DMS 273 (cell line): ENCODE results near the gene PLIN4.
A peak's percentile ranks its signal among the peaks of the same experiment; 100 is the strongest.
"Not testable (repeated sequence)": the region's sequence is repeated elsewhere in the genome, so short reads cannot be mapped to it uniquely, and the experiment has no call there.

Experiments
- DNase-seq: peaks from one replicate; lab custom pipeline; 2025; ENCODE audit not compliant: unreplicated experiment; lab: John Stamatoyannopoulos, UW

Gene PLIN4

DNA sequence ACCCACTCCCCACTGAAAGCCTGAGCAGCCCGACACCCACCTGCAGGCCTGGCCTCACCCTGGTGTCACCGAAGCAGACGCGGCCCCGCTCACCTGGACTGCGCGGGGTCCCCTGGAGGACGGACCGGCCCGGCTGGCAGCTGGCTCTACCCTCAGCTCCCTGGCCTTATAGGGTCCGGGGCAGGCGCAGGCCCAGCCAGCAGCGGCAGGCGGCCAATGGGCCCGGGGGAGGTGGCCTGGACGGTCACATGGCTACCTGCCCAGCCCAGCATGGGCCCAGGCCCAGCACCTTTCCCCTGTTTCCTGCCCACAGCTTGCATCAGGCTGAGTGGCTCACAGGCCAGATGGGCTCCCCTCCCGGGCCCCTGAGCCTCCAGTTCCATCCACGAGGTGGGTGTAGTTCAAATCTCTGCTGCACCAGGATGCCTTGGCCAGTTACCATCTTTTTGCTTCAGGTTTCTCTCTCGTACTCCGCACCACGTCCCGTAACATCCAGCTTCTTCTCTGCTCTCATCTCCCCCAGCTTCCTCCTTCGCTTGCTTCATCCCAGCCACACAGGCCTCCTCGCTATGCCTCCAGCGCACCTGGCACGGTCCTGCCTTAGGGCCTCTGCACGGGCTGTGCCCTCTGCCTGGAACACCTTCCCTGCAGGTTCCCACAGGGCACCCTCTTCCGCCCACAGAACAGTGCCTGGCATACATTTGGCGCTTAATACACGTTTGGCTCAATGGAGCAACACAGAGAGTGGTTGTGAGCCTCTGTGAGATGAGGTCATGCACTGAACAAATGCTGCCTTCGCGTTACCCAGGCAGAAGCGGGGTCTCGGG lies at the start of gene PLIN4:
Gene PLIN4, minus strand, starts transcription at position 142 of the 827 bp plus-strand sequence. CDS start 214 bp downstream, outside the sequence.
- peak; percentile 71 for DNase-seq

DNA sequence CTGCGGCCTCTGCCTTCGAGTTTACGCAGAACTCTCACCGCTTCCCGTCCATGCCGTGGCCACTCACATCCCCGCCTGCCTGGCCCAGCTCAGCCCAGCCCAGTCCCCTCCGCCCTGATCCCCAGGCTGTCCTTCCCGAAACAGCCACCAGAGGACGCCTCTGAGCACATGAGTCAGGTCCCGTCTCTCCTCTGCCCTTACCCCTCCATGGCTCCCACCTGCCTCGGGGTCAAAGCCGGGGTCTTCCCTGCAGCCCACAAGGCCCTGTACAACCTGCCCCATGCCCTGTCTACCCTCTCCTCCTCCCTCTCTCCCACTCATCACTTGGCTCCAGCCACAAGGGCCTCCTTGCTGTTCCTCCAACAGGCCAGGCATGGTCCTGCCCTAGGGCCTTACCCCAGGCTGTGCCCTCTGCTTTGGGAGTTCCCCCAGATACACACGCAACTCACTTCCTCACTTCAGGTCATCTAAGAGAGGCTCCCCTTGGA lies 49.3 kb upstream of the PLIN4 start:
- peak; percentile 77 for DNase-seq

DNA sequence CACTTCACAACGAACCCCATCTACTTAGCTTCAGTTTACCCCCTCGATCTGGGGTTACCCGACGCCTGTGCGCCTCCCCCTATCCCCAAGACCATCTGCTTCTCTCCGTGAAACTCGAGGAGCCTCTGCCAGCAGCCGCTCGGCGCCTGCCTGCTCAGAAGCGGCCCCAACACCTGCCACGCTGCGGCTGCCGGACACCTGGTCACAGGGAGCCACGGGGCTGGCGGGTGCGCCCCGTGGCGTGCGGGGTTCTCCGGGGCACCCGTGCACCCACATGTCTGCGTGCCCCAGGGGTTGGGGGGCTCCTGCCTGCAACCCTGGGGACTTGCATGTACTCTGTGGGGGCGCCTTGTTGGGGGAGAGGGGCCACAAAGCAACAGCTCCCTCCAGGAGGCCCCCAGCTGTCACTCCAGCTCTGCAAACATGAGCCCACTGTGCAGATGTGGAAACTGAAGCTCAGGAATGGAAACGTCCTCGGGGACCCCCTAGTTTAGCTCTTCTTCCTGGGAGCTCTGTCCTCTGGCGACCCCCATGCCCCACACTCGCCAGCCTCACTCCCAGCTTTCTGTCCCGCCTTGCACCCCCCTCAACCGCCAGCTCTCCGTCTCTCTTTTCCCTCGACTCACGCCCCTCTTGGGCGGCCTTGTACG lies 48.2 kb upstream of the PLIN4 start:
- DNase-seq: peak; percentile 94

- not testable (repeated sequence) for DNase-seq
Measured at GRCh38 chr19:4563562-4563961, 45.3 kb upstream of the PLIN4 start.

GRCh38 chr19:4562085-4562484 lies 43.8 kb upstream of the PLIN4 start:
- DNase-seq: not testable (repeated sequence)

DNA sequence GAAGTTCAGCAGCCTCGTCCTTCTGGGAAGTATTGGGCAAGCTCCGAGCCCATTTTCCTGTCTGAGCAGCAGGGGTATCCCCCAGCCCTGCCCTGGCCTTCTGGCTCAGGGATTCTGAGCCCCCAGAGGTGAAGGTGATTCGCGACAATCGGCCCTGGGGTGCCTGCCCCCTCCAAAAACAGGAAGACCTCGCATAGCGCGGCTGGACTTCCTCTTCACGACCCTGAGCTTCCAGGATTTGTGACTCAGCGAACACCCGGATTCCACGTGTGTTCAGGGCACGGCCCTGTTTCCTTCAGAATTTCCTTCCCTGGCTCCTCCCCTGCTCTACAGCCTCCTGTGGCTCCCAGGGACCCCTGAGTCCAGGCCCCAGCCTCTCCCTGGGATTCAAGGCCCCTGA lies 41.3 kb upstream of the PLIN4 start, which contains the start of gene SEMA6B:
Gene SEMA6B, minus strand, starts transcription at position 116 of the 400 bp plus-strand sequence. CDS start 1,227 bp downstream, outside the sequence.
- DNase-seq: no peak

DNA sequence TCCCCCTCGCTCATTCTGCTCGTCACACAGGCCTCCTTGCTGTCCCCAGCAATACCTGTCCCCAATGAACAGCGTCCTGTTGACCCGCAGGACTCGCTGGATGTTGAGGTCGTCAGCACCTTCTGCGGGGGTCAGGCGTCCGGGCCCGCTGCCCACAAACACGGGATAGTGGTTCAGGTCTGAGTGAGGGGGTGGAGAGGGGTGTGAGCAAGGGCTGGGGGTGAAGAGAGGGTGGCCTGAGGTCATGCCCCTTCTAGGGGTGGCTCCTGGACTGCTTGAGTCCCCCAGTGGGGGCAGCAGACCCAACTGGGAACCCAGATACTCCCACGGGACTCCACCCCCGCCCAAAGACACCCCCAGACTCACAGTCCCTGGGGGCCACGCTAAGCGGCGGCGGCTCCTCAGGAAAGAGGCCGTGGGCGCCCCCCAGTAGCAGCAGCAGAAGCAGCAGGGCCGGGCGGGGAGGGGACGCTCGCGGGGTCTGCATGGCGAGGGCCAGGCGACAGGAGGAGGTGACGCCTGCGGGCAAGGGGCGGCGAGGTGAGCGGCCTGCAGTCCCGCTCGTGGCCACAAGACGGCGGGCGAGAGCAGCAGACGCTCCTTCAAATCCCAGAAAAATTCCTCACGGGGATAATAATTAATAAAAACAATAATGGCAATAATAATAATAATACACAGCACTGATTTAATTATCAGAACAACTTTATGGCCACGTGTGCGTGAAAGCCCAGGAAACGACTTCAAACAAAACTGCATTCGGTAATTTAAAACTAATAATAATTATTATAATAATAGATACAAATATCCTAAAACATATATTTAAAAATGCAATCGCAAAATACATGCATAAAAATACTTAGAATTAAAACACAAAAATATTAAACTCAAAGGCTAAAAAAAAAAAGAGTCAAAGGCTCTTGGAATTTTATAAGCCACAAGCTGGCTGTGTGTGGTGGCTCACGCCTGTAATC lies 40.0 kb upstream of the PLIN4 start:
- peak; percentile 73 for DNase-seq

DNA sequence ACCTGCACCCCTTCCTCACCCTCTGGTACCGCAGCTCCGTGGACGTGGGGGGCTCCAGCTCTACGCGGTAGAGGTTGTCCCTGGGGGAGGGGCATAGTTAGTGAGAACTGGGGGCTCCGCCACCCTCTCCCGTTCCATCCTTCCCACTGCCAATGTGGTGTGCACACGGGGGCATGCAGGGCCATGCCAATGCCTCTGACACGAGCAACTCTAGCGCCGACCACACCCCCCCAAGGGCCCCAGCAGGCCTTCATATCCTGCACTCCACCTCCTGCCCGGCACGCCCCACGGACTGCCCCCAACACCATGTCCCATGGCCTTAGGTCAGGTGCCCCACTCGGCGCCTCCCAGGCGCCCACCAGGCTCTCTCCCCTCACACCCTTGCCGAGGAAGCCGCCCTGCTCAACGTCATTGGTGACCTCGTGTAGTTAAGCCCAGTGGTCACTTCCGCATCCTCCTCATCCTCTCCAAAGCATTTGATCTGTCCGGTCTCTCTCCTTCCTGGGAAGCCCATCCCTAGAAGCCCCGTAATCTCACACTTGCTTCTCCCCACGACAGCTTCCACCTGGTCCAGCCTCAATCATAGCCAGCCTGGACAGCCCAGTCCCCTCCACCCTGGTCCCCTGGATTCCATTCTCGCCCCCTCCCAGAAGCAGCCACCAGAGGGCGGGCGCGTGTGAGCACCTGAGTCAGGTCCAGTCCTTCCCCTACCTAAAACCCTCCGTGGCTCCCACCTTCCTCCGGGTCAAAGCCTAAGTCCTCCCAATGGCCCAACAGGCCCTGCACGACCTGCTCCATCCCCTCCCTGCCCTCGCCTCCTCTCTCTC lies 39.1 kb upstream of the PLIN4 start:
- peak; percentile 43 for DNase-seq

DNA sequence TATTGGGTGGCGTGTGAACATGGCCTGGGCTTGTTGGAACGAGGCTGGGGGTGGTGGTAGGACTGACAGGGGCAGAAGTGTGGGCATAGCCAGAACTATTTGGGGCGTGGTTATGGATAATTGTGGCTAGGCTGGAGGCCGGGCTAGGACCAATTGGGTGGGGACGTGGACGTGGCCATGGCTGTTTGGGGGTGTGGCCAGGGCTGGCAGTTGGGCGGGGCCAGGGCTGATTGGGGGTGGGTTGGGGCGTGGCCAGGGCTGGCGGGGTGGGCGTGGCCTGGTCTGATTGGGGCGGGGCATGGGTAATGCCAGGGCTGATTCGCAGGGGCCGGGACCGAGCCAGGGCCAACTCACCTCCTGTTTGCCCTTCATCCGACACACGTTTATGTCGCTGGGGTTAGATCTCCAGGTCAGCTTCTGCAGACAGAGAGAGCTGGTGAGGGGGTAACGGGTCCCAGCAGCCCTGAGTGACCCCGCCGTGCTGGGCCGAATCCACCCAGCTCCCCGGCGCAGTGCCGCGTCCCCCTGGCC lies 38.4 kb upstream of the PLIN4 start:
- peak; percentile 49 for DNase-seq

DNA sequence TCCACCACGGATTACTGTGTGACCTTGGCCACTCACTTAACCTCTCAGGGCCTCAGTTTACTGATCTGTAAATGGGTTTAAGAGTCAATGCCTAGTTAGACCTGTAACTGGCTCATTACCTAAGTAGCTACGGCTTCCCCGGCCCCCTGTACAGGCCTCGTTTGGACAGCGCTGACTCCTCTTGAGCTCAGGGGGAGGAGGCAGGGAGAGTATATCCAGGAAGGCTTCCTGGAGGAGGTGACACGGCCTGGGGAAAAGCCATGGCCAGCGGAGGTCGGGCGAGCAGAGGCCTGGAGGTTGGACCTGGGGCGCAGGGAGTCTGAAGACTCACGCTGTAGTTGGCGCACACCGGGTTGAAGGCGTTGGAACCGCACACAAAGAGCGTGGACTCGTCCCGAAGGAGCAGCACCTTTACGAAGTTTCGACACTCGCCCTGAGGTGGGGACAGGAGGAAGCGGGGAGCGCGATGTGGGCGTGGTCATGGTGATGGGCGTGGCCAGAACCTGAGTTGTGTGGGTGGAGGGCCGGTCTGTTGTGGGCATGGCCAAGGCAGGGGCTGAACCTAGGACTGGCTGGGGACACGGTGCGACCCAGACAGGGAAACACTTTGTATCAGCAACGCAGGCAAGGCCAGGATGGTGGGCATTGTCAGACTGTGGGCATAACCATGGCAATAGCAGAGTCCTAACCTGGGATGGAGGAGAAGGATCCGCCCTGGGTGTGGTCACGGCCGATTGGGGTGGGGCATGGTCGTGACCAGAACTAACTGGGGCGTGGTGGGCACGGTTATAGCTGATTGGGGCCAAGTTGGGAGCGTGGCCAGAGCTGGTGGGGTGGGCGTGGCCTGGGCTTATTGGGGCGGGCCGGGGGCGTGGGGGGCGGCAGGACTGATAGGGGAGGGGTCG lies 37.6 kb upstream of the PLIN4 start:
- peak; percentile 42 for DNase-seq

GRCh38 chr19:4554717-4555116 lies 36.4 kb upstream of the PLIN4 start:
- DNase-seq: no peak

GRCh38 chr19:4553775-4554174 lies 35.5 kb upstream of the PLIN4 start:
- no peak for DNase-seq

- DNase-seq: no peak
Measured at GRCh38 chr19:4553092-4553695, 34.9 kb upstream of the PLIN4 start.

DNA sequence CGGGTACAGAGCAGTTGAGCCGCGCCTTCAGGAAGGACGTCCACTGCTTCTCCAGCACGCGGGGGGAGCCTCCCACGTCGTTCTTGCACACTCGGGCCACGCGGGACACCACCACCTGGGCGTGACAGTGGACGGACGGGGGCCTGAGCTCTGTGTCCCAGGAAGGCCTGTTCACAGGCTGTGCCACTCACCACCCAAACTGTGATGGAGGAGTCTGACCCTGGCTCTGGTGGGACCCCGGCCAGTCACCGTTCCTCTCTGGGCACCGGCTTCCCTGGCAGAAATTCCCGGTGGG lies 34.2 kb upstream of the PLIN4 start:
- DNase-seq: no peak

DNA sequence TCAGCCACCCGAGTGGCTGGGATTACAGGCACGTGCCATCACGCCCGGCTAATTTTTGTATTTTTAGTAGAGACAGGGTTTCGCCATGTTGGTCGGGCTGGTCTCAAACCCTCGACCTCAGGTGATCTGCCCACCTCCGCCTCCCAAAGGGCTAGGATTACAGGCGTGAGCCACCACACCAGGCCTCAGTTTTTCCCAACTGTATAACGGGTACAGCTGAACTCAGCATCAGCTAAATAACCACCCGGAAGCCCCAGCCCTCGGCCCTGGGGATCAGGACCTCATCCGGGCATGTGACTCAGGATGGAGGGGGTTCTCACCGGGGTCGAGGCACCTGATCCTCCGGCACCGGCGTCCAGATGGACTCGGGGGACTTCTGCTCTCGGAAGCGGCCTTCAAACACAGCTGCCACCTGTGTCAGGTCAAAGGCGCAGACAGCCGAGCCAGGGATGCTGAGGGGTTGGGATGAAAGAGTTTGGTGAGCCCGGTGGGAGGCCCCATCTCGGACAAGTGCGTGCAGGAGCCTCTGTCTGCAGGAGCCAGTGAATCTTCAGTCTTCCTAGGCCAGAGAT lies 32.3 kb upstream of the PLIN4 start:
- DNase-seq: no peak

GRCh38 chr19:4550018-4550417 lies 31.7 kb upstream of the PLIN4 start:
- no peak for DNase-seq

DNA sequence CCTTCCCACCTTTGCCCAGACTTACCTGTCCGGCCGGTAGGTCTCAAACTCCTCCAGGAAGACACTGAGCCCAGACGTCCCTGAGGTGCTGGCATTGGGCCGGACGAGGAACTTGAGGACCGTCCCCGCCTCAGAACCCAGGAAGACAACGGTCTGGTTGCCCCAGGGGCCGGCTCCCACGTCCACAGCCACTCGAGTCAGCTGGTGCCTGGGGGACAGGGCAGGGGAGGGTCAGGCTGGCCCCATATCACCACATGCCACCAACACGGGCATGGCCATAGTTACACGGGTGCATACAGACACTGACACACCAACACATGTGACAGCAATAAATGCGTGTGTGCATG lies 29.9 kb upstream of the PLIN4 start:
- no peak for DNase-seq
